HG02981 (cell line): ENCODE measurements around the gene RBKS.
"Not testable (repeated sequence)": the region's sequence is repeated elsewhere in the genome, so short reads cannot be mapped to it uniquely, and the experiment has no call there.

Experiments used
- ATAC-seq: cut with Tn5 transposase; IDR thresholded peaks from one replicate; pipeline ENCODE4 v1.9.1; 2021; ENCODE audit warnings: mild to moderate bottlenecking, moderate library complexity; ENCODE audit not compliant: unreplicated experiment

Gene RBKS

GRCh38 chr2:27875089-27875881, 14.9 kb downstream of the RBKS start:
- ATAC-seq: no peak

DNA sequence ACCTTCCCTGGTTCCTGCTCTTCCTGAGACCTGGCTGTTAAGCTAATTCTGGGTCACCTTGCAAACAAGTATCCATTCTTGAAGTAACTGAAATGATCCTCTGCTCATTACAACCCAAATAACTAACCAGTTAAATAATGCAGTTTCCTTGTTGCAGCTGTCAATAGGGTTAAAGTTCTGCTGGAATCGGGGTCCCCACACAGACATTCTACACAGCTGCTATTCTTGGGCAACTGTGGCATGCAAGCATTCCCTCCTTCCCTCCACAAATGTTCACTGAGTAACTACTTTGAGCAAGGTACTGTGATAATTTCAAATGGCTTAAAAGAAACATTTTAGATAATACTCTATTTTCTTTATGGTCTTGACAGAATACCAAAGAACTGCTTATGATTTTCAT, 17.1 kb downstream of the RBKS start:
- no peak for ATAC-seq

DNA sequence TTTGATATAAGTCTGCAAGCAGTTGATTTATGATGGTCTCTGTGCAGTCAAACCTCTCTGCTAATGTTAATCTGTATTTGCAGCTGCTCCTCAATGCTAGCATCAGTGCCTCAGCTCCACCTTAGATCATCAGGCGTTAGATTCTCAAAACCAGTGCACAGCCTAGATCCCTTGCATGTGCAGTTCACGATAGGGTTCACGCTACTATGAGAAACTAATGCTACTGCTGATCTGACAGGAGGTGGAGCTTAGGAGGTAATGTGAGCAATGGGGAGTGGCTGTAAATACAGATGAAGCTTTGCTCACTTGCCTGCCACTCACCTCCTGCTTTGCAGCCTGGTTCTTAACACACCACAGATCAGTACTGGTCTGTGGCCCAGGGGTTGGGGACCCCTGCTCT, 18.4 kb downstream of the RBKS start:
- no peak for ATAC-seq

- ATAC-seq: no peak
Observed at GRCh38 chr2:27870724-27871123, 19.5 kb downstream of the RBKS start.

GRCh38 chr2:27869763-27870162, 20.4 kb downstream of the RBKS start:
- no peak for ATAC-seq

DNA sequence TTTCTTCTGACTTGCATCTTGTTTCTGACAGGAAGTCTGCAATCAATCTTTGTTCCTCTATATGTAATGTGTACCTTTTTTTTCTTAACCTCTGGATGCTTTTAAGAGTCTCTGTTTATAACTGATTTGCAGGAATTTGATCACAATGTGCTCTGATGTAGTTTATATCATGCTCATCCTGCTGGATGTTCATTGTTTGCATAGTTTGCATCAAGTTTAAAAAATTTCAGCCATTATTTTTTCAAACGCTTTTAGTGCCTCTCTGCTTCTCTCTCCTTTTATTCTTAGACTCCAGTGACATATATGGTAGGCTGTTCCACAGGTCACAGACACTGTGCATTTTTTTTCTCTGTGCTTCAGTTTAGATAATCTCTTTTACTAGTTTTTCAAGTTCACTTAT, 23.9 kb downstream of the RBKS start:
- no peak for ATAC-seq

DNA sequence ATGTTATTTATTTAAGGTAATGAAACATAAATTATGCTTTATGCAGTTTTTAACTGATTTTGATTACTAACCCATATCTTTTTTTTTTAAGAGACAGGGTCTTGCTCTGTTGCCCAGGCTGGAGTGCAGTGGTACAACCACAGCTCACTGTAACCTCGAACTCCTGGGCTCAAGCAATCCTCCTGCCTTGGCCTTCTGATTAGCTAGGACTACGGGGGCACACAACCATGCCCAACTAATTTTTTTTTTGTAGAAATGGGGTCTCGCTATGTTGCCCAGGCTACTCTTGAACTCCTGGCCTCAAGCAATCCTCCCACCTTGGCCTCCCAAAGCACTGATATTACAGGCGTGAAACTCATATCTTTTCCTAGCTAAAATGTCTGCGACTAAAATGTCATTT, 26.2 kb downstream of the RBKS start:
- ATAC-seq: not testable (repeated sequence)

DNA sequence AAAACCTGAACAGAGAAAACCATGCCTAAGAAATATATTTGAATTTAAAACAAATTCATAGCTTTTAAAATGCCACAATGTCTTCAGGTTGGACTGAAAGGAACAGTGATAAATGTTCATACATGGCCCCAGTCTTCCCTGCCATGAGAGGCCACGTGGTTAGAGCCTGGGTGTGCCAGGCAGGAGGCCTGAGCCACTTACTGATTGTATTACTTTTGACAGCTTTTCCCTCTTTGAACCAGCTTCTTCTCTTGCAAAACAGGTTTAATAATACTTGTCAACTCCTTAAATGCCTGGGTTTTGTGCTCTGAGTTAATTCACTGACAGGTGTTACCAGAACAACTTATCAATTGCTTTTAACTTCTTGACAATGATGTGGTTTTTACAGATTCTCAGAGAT, 27.0 kb downstream of the RBKS start:
- ATAC-seq: no peak

DNA sequence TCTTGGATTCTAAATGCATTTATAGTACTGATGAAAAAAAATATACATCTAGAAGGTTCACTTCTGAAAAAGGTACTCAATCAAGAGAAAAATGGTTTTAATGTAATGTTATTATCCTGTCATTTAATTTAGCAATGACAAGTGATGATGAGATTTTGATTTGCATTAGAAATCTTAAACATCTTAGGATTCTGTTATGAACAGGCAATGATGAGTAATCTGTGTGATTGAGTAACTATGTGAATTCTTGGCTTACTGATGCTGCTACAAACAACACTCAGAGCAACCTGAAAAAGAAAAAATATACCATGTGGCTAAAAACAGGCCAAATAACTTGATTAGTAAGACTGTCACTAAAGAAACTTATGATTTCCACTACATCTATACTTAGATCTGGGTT, 30.1 kb downstream of the RBKS start:
- ATAC-seq: no peak

GRCh38 chr2:27857417-27858172, 32.6 kb downstream of the RBKS start:
- ATAC-seq: no peak

- no peak for ATAC-seq
Observed at GRCh38 chr2:27856956-27857355, 33.2 kb downstream of the RBKS start.

DNA sequence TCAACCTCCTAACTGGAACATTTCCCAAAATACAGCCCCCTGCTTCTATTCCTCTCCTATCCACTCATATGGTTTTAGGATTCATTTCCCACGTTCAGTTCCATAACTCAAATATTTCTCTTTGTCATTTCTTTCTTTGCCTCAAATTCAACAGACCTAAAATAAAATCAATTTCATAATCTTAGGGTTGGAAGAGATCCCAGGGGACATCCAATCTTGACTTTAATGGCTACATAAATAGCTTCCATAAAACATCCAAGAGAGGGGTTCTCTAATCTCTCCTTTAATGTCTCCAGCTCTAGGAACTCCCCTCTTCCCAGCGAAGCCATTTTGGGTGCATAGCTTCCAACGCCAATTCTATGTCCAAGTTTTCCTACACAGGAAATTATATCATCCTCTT, 33.8 kb downstream of the RBKS start:
- no peak for ATAC-seq

DNA sequence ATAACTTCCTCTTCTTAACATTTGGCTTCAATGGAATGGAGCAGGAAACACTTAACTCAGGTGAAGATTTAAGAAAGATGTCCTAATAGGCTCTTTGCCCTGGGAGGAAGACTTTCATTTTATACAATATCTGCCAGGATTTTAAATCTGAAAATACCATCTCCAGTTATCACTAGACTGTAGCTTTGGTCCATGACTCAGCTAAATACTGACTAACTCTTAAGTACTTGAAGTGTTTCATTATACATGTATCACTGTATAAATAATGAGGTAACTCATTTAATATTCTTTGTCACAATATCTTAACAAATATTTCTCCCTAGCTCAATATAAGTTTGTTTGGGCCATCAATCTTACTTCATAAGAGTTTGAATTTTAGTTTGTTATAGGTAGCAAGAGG, 34.7 kb downstream of the RBKS start:
- ATAC-seq: no peak

DNA sequence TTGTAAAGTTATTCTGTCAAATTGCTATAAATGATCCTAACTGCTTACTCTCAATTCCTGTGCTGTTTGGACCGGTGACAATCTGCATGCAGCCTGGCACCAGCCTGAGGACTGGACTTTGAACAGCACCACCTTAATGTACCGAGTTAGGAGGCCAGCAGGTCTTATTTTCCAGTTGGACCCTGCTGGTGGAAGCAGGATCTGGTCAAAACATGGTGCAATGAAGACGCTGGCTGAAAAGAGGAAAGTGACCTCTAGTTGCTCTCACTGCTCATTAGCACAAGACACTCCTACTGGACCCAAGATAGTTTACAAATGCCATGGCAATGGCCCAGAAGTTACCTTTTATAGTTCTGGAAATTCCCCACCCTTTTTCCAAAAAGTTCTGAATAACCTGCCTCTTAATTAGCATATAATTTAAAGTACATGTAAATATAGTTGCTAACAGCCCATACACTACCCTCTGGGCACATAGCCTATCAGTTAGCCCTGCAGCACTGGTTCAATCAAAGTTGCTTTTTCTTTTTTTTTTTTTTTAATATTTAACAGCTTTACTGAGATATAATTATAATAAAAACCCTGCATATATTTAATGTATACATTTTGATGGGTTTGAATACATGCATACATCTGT, 35.8 kb downstream of the RBKS start:
- no peak for ATAC-seq

GRCh38 chr2:27852691-27853090, 37.5 kb downstream of the RBKS start:
- no peak for ATAC-seq

DNA sequence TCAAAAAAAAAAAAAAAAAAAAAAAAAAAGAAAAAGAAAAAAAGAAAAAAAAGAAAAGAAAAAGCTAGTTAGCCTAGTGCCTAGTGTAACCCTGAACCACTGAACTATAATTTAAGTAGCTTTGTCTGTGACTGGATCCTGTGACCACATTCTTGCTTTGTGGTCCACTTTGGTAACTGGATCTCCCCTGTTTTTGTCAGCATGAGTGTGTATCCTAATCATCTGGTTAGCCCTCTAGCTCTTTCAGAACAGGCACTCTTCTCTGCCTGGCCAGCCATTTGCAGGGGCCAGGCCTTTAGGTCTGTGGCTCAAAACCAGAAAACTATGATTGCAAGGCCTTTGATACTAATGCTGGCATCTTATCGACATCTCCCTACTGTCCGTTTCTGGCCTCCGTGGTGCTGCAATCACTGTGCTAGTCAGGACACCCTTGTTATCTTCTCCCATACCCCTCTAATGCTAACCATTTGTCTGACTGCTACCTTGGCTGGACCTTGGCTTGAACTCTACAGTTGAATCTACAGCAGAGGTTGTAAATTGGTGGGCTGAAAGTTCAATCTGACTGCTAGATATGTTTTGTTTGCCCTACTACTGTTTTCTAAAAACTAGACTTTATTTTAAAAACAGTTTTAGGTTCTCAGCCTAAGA, 40.5 kb downstream of the RBKS start:
- no peak for ATAC-seq

- ATAC-seq: no peak
Observed at GRCh38 chr2:27847333-27847732, 42.9 kb downstream of the RBKS start.

GRCh38 chr2:27844821-27845255, 45.3 kb downstream of the RBKS start:
- ATAC-seq: no peak

DNA sequence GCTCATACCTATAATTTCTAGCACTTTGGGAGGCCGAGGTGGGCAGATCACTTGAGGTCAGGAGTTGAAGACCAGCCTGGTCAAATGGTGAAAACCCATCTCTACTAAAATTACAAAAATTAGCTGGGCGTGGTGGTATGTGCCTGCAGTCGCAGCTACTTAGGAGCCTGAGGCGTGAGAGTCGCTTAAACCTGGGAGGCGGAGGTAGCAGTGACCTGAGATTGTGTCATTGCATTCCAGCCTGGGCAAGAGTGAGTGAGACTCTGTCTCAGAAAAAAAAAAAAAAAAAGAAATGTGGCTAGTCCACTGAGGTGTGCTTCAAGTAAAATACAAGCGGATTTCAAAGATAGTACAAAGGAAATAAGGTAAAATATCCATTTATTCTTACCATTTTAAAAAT, 46.2 kb downstream of the RBKS start:
- ATAC-seq: no peak

GRCh38 chr2:27842894-27843293, 47.3 kb downstream of the RBKS start:
- ATAC-seq: no peak

DNA sequence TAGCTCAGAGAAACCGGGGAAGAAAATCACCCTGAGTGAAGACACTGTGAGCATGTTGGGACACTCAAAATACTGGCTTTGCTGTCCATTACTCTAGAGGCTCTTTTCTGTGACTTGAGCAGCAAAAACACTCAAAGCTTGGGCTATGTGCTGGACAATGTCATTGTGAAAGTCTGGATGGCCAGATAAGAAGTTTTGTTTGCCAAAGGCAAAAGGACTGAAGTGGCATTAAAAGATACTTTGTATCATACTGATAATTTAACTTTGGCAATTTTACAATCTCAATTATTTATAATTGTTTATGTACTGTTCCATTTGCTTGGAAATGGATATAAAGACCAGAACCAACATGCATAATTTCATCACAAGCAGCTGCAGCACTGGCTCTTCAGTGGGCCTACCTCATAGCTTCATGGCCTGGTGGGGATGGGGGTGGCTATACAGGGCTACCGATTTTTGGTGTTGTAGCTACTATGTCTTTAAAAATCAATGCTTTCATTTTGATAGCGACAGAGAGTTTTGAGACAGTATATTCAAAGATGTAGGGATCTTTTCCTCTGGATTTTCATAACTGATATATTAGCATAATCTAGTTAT, 51.1 kb downstream of the RBKS start:
- no peak for ATAC-seq
